Motor neuron (in vitro differentiated cells): ENCODE results near the gene PHRF1. TPM values are rescaled to one million over a fixed set of nuclear protein-coding genes. Genes with fewer than 3 reads are reported as not detected.

Experiments
- ATAC-seq, 8 experiments: fragments of 200-7000 bp; cut with Tn5 transposase; replicated peaks in 6 of 8; 2 replicates each; pipeline ENCODE4 v1.8.0; 2021; ENCODE audit warnings: mild to moderate bottlenecking in 8 of 8, moderate library complexity in 8 of 8
- H3K27ac ChIP-seq, 2 donors: fragments of 250-450 bp; sonication (Bioruptor Pico); 2 replicates each; pipeline ENCODE4 v1.9.0; 2021; ENCODE audit warnings: antibody characterized with exemption in 2 of 2, mild to moderate bottlenecking in 2 of 2, moderate library complexity in 1 of 2
- H3K4me1 ChIP-seq, 2 donors: fragments of 250-450 bp; sonication (Bioruptor Pico); replicated peaks in 1 of 2; 2 replicates each; pipeline ENCODE4 v1.6.1; 2021; ENCODE audit warnings: antibody characterized with exemption in 2 of 2, mild to moderate bottlenecking in 2 of 2, moderate library complexity in 1 of 2
- H3K4me3 ChIP-seq, 5 donors: fragments of 250-450 bp; sonication (Bioruptor Pico); 2 replicates each; pipeline ENCODE4 v1.9.0; 2021; ENCODE audit warnings: antibody characterized with exemption in 5 of 5, mild to moderate bottlenecking in 5 of 5, moderate library complexity in 4 of 5
- WGBS, 10 experiments: fragments of 450-650 bp; shearing (Covaris generic); methylation state at CpG; one replicate each; pipeline ENCODE4 v1.0.0; 2022; 5-methylcytosine and 5-hydroxymethylcytosine counted together
- in situ Hi-C, 9 experiments: fragments of 400-800 bp; cut with MboI; loops; one replicate each; pipeline ENCODE4 v1.15.0; 2021; ENCODE audit warnings: low sequenced_read_pairs in 9 of 9, low pct_unique_long_range_greater_than_20kb in 2 of 9; ENCODE audit not compliant: unreplicated experiment in 9 of 9
- total RNA-seq, 8 experiments: library from RNA; unstranded; fragments of 300-600 nt; gene quantifications; 2 replicates each; pipeline versions ENCODE4 v1.2.3 to v1.2.4, GENCODE V29; 2022

PHRF1 gene
- total RNA-seq, 8 experiments from 2014 or later, result 11.9 to 32.0 (median 16.0) TPM

DNA sequence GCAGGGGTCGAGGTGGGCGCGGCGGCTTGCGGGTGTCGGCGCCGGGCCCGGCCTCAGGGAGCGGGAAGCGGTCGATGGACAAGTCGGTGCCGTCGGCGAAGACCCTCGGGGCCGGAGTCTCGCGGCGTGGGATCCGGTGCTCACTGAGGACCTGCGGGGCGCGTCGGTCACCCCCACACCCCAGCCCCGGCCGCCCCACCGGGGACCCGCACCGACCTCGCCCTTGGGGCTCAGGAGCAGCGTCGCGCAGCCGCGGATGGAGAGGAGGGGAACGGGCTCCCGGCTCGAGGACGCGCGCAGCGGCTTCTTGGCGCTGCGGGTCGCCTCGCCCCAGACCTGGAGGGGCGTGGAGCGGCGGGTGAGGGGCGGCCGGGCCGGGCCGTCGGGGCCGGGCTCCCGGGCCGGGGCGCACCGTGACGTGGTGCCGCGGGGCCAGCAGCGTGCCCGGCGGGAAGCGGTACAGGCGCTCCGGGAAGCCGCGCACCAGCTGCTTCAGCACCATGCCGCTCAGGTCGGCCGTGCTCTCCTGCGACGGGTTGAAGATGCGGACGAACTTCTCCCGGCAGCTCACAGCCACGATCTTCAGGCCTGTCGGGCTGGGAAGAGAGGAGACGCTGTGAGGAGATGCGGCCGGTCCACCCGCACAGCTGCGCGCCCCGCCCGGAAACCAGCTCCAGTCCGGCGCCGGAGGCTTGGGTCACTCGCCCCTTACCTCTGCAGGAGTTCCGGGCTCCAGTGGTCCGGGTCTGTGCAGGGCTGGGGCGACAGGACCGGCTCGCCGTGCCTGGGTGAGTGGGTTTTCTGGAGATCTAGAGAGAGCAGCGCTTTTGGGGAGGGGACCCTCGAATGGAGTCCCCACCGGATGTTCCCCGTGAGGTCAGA, 20.2 kb upstream of the PHRF1 start:
- in situ Hi-C loops, result loop anchor here in 1 of 9 experiments (25.0 kb wide), 1 partner anchor 206 kb away; no protein-coding TSS in a partner anchor
- WGBS, 10 experiments, result 13 to 60% (median 25%) methylated on average over 1 to 7 of the region's 104 CpGs; no CpG with 5 or more reads in 6 of the 10 experiments
- Histone ChIP-seq H3K4me3 (peak overlapping the region; percentile 21 to 40 (median 32)), H3K4me1 (peaks cover 8 to 27% of the 10 kb centered on the region in 2 donors), H3K27ac (no peak overlapping the region)
- ATAC-seq, result peak in 3 of 8 experiments; percentile 2 to 9 (median 2)

DNA sequence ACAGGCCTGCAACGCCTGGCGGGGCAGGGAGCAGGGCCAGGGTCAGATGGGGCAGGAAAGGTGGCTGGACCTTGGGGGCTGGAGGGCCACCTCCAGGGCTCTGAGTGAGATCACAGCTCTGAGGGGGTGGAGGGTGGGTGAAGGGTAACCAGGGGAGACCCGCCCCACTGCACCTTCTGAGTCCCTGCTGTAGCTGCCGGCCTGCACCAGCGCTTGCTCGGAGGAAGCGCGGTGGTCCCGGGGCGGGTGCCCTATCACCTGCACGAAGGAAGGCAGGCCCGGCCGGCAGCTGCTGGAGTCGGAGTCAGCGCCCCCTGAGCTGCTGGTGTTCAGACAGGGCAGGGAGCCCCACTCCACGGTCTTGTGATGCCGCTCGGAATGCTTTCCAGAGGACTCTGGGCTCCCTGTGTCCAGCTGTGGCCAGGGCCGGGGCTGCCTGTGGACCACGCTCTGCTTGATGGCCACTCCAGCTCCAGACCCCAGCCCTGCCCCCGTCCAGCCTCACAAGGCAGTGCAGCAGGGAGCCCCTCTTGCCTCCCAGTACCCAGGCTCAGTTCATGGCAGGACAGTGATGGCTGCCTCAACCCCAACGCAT, 19.5 kb upstream of the PHRF1 start:
- peaks cover 12 to 31% of the 10 kb centered on the region in 2 donors for H3K4me1 ChIP-seq
- ATAC-seq, result no peak
- no peak overlapping the region for H3K27ac ChIP-seq
- 40 to 80% (median 80%) methylated on average over 1 of the region's 22 CpGs; no CpG with 5 or more reads in 7 of the 10 experiments for WGBS, 10 experiments
- in situ Hi-C loops, result loop anchor here in 1 of 9 experiments (25.0 kb wide), 1 partner anchor 206 kb away; no protein-coding TSS in a partner anchor
- peak overlapping the region in 1 of 5 donors; percentile 32 for H3K4me3 ChIP-seq

DNA sequence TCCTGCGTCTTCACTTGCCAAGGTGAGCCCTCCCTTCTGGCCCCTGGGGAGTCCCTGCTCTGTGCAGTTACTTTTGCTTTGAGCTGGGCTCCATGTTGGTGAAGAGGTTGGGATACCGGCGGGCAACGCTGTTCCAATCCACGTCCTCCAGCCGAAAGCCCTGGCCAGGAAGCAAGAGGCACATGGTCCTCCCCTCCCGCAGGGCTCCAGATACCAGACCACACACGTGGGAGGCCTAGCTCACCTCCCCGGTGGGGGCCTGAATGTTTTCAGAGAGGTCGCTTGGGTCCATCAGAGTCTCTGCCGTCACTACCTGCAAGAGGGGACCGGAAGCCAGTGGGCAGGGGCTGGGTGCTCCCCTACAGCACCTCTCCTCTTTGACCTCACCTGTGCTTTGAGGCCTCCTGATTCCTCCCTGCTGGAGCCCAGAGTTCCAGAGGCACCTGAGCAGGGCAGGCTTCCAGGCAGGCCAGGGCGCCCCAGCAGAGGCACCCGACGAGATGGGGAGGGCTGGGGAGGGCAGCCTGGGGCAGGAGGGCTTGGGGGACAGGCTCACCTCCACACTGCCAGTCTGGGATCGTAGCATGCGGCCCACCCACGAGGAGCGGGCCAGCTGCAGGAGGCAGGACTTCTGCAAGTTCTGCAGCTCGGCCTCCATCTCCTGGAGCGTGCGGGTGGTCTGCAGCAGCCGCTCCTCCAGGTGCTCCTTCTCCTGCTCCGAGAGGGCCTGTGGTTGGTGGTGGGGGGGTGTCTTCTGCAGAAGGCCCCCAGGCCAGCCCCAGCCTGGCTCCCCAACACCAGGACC, 18.7 kb upstream of the PHRF1 start:
- no peak for ATAC-seq
- WGBS, 10 experiments, result 100% methylated on average over 2 of the region's 24 CpGs; no CpG with 5 or more reads in 8 of the 10 experiments
- in situ Hi-C loops, result loop anchor here in 1 of 9 experiments (25.0 kb wide), 1 partner anchor 205 kb away; no protein-coding TSS in a partner anchor
- H3K4me3 ChIP-seq, result no peak overlapping the region
- H3K27ac ChIP-seq, result no peak overlapping the region
- H3K4me1 ChIP-seq, result peaks cover 12 to 31% of the 10 kb centered on the region in 2 donors

DNA sequence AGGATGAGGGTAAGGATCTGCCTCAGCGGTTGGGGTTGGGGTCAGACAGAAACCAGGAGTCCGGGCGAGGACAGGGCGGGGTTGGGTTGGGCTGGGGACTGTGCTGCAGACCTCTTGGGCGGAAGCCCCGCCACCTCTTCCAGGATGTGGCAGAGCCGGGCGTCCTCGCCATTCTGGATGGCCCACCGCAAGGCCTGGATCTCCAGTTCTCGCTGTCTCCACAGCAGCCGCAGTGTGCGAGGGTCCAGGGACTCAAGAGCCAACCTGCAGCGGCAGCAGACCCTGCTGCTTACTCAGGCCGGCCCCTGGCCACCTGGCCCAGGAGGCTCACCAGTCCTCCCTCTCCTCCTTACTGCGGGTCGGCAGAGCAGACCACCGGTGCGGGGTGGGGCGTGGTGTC, 17.8 kb upstream of the PHRF1 start:
- ATAC-seq, result no peak

DNA sequence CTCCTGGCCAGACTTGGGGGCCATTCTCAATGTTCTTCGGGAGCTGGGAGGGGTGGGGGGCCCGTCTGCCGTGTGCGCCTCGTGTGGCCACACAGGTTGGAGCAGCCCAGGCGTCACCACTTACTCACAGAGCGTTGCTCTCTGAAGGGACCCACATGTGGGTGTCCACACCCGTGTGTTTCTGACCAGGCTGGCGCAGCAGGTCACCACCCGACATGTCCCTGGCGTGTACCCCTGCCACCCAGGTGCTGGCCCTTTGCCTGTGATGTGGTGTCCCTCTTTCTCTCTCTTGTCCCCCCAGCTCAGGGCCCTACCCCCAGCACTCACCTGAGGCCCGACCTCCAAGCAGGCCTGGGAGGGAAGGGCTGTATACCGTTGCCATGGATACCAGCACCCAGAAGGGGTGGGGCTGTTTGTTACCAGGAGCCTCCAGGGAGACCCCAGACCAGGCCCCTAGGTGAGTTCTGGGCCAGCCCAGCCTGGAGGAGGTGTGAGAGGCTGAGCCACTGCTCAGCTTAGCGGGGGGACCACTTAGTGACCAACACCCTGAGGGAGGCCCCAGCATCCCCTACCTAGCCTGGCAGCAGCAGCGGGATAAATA, 17.1 kb upstream of the PHRF1 start:
- in situ Hi-C loops, result loop anchor here in 1 of 9 experiments (25.0 kb wide), 1 partner anchor 203 kb away; no protein-coding TSS in a partner anchor
- ATAC-seq, result no peak
- Histone ChIP-seq H3K4me3 (no peak overlapping the region), H3K27ac (no peak overlapping the region), H3K4me1 (peaks cover 12 to 18% of the 10 kb centered on the region in 2 donors)
- 40 to 90% (median 65%) methylated on average over 1 to 3 of the region's 15 CpGs; no CpG with 5 or more reads in 6 of the 10 experiments for WGBS, 10 experiments

More for the DNA sequence above, 17.8 kb upstream of the PHRF1 start:
- no peak overlapping the region for H3K4me3 ChIP-seq
- WGBS, 10 experiments, result 40 to 100% (median 78%) methylated on average over 1 to 4 of the region's 20 CpGs; no CpG with 5 or more reads in 6 of the 10 experiments
- peaks cover 12 to 24% of the 10 kb centered on the region in 2 donors for H3K4me1 ChIP-seq
- H3K27ac ChIP-seq, result no peak overlapping the region
- in situ Hi-C loops, result loop anchor here in 1 of 9 experiments (25.0 kb wide), 1 partner anchor 204 kb away; no protein-coding TSS in a partner anchor

DNA sequence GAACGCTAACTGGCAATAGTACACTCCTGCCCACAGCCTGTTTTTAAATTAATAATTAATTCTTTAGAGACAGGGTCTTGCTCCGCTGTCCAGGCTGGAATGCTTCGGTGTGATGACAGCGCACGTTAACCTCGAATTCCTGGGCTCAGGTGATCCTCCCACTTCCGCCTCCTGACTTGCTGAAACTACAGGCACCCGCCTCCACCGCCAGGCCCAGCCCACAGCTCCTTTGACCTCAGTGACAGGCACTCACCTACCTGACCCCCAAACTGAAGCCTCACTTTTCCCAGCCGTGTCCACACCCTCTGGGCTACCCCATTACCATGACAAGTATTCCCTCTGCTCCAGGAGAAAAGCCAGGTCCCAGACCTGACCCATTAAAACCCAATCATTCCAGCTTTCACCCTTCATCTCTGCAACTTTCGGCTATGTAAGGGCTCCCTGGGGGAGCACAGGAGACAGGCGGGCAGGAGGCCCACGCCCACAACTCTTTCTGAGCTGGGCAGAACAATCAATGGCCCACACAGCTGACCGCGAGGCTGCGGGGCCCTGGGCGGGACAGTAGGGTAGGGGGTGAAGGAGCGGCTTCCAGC, 16.5 kb upstream of the PHRF1 start:
- no peak for ATAC-seq
- in situ Hi-C loops, result loop anchor here in 1 of 9 experiments (25.0 kb wide), 1 partner anchor 202 kb away; no protein-coding TSS in a partner anchor
- H3K4me3 ChIP-seq, result peak overlapping the region in 4 of 5 donors; percentile 73 to 94 (median 83)
- peaks cover 8 to 11% of the 10 kb centered on the region in 2 donors for H3K4me1 ChIP-seq
- no peak overlapping the region for H3K27ac ChIP-seq
- 40 to 100% (median 80%) methylated on average over 1 to 13 of the region's 18 CpGs; no CpG with 5 or more reads in 1 of the 10 experiments for WGBS, 10 experiments

DNA sequence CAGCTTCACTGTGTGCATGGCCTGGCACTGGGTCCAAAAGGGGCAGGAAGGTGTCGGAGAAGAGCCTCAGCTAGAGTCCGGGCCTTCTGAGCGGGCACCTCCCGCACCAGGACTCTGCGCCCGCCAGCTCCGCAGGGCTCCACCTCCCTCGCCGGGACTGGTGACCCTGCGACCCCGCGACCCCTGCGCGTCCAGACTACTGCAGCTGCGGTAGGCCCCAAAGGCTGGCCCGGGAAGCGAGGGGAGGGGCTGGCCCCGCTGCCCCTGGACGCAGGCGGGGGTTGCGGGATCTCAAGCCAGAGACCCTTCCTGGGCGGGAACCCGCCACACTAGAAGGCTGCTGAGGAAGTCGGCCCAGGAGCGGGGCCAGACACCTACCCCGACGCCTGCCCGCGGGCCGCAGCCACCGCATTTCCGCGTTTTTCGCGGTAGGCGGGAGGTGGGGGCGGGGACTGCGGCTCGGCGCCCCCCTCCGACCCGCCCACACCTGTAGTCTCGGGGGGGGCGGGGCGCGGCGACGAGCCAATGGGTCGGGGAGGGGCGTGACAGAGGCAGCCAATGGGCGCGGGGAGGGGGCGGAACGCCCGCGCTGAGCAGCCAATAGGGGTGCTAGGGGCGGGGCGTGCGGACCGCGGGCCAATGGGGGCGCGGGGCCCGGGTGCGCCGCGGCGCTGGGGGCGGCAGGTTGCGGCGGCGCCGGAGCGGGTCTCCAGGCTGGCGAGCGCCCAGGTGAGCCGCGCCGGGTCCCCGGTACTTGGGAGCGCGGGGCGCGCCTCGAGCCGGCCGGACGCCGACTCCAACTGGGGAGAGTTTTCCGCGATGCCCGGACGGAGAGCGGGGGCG, 15.7 kb upstream of the PHRF1 start, which contains the start of the genes LMNTD2 and RASSF7:
Gene LMNTD2, minus strand, starts transcription at position 434 of the 843 bp plus-strand sequence. Its CDS starts 22 bp downstream, at position 412.
Gene RASSF7, plus strand, starts transcription at position 666 of the 843 bp plus-strand sequence. CDS start 799 bp downstream, outside the sequence.
- WGBS, 10 experiments, result 0% methylated on average over 2 of the region's 95 CpGs; no CpG with 5 or more reads in 9 of the 10 experiments
- Histone ChIP-seq H3K27ac (peak within 1 kb of the TSS in 1 of 2 donors; percentile 52), H3K4me1 (peaks cover 8 to 11% of the 10 kb centered on the region in 2 donors), H3K4me3 (peak within 1 kb of the TSS; percentile 73 to 94 (median 77))
- ATAC-seq, result peak; percentile 82 to 90 (median 89)
- in situ Hi-C loops, result loop anchor here in 1 of 9 experiments (25.0 kb wide), 1 partner anchor 202 kb away; no protein-coding TSS in a partner anchor

DNA sequence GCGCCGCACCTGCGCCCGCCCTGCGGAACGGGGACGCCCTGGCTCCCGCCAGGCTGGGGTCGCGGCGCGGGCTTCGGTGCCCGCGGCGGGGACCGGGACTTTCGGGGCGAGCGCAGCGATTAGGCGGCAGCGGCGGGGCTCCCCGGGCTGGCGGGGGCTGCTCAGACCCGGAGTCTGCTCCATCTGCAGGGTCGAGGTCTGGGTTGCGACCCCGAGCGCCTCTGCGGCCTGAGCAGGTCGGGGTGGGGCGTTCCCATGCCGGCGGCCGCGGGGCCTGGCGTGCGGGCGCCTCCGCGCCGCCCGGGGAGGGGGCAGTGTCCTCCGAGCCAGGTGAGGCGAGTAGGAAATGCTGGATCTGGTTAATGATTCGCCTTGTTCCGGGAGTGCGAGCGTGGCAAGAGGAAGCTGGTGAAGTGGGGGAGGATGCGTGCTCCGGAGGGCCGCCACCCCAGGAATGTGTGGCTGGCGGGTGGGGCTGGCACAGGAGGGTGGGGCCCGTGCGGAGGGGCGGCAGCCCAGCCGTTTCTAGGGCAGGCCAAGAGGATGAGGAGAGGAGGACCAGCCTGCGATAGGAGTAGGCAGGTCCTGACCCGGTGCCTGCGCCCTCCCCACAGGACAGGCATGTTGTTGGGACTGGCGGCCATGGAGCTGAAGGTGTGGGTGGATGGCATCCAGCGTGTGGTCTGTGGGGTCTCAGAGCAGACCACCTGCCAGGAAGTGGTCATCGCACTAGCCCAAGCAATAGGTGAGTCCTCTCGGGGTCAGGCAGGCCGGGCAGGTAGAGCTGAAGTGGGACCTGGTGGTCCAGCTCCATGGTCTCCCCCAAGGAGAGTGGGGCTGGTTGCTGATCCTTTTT, 14.9 kb upstream of the PHRF1 start:
- Histone ChIP-seq H3K4me1 (peaks cover 8 to 15% of the 10 kb centered on the region in 2 donors), H3K27ac (no peak overlapping the region), H3K4me3 (peak overlapping the region; percentile 73 to 94 (median 77))
- peak; percentile 3 to 47 (median 8) for ATAC-seq
- in situ Hi-C loops, result loop anchor here in 1 of 9 experiments (25.0 kb wide), 1 partner anchor 201 kb away; no protein-coding TSS in a partner anchor
- WGBS, 10 experiments, result 40 to 47% methylated on average over 2 to 3 of the region's 67 CpGs; no CpG with 5 or more reads in 8 of the 10 experiments

DNA sequence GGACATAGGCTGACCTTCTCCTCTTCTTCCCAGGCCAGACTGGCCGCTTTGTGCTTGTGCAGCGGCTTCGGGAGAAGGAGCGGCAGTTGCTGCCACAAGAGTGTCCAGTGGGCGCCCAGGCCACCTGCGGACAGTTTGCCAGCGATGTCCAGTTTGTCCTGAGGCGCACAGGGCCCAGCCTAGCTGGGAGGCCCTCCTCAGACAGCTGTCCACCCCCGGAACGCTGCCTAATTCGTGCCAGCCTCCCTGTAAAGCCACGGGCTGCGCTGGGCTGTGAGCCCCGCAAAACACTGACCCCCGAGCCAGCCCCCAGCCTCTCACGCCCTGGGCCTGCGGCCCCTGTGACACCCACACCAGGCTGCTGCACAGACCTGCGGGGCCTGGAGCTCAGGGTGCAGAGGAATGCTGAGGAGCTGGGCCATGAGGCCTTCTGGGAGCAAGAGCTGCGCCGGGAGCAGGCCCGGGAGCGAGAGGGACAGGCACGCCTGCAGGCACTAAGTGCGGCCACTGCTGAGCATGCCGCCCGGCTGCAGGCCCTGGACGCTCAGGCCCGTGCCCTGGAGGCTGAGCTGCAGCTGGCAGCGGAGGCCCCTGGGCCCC, 14.1 kb upstream of the PHRF1 start:
- ATAC-seq, result no peak
- in situ Hi-C loops, result loop anchor here in 1 of 9 experiments (25.0 kb wide), 1 partner anchor 200 kb away; no protein-coding TSS in a partner anchor

More for the DNA sequence above, 14.1 kb upstream of the PHRF1 start:
- H3K27ac ChIP-seq, result no peak overlapping the region
- H3K4me3 ChIP-seq, result peak overlapping the region in 2 of 5 donors; percentile 77 to 94
- H3K4me1 ChIP-seq, result peaks cover 10 to 18% of the 10 kb centered on the region in 2 donors
- WGBS, 10 experiments, result 80 to 85% methylated on average over 1 to 7 of the region's 29 CpGs; no CpG with 5 or more reads in 8 of the 10 experiments
